ENCODE measurements around the gene CFAP54.

Gene CFAP54

DNA sequence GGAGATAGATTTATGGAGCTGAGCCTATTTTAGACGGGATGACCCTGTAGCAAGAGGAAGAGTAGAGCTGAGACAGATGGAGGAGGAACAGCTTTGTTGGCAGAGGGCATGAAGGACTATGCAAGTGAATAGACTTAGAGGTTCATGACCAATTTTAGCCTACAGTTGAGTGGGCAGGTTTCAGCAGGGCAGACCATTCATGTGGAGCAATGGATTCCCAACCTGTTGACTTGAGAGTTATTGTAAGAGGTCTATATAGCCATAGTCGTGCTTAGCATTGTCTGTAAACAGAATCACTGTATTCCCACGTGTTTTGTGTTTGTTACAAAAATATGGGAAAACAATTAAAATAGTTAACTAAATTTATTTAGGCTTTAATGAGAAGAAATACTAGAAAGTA is 116.8 kb downstream of the CFAP54 start:
- H3K27me3 ChIP-seq (ENCODE audit: insufficient read depth, low read depth), result no peaks in the 10 kb centered on the region
- no peaks in the 10 kb centered on the region for H4K20me1 ChIP-seq (ENCODE audit: insufficient read depth)
- H3K9ac ChIP-seq, result no peak overlapping the region
- H3K4me3 ChIP-seq (IDR thresholded peaks at IDR 0.05; ENCODE audit: insufficient read depth, low read depth, low read length), result no peak overlapping the region
- H3K79me2 ChIP-seq (ENCODE audit: insufficient read depth, low read depth), result no peaks in the 10 kb centered on the region
- no peaks in the 10 kb centered on the region for H3K4me1 ChIP-seq (ENCODE audit: low read depth, poor library complexity, severe bottlenecking)
- no peak for TF ChIP-seq CTCF (conservative IDR thresholded peaks at IDR 0.05; ENCODE audit: low read depth, low read length)
- no peak overlapping the region for H3K27ac ChIP-seq
- no peak overlapping the region for H2AFZ ChIP-seq (ENCODE audit: low read depth)
- no peak overlapping the region for H3K4me2 ChIP-seq
- H3K36me3 ChIP-seq (ENCODE audit: insufficient read depth), result no peaks in the 10 kb centered on the region

DNA sequence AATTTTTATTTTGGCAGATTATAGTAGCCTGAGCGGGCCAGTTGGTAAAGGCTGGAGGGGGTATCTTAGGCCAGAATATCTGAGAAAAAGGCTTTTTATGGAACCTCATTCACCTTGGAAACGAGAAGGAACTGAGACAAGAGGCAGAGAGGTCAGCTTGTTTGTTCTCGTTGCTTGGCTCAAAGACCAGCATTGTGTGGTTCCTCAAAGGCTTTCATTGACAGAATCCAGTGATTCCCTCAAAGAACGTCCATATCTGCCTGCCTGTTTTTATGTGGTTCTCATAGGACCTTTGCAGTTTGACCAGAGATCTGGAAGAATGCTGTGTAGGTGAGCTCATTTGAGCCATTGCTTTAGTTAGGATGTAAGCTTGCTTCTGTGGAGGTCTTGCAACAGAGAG is 117.3 kb downstream of the CFAP54 start:
- Histone ChIP-seq H4K20me1 (ENCODE audit: insufficient read depth) (no peaks in the 10 kb centered on the region), H2AFZ (ENCODE audit: low read depth) (no peak overlapping the region), H3K4me1 (ENCODE audit: low read depth, poor library complexity, severe bottlenecking) (no peaks in the 10 kb centered on the region), H3K4me3 (IDR thresholded peaks at IDR 0.05; ENCODE audit: insufficient read depth, low read depth, low read length) (no peak overlapping the region), H3K27ac (no peak overlapping the region), H3K27me3 (ENCODE audit: insufficient read depth, low read depth) (no peaks in the 10 kb centered on the region), H3K4me2 (no peak overlapping the region), H3K9ac (no peak overlapping the region), H3K36me3 (ENCODE audit: insufficient read depth) (no peaks in the 10 kb centered on the region), H3K79me2 (ENCODE audit: insufficient read depth, low read depth) (no peaks in the 10 kb centered on the region)
- TF ChIP-seq CTCF (conservative IDR thresholded peaks at IDR 0.05; ENCODE audit: low read depth, low read length), result no peak

DNA sequence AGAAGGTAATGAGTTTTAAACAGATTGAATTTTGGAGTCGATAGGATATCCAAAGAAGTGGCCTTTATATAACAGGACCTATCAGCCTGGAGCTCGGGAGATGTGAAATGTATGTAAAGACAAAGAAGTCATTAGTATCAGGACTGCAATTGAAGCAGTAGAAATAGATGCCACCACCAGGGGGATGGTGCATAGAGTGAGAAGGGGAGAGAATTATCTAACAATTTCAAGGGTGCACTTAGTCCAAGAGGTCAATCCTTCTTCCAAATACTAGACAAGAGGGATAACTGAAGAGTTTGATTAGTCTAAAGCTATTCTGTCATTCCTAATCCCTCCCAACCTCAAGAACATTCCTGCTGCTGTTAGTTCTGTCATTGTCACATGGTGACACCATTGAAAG is 127.8 kb downstream of the CFAP54 start:
- Histone ChIP-seq H3K4me1 (ENCODE audit: low read depth, poor library complexity, severe bottlenecking) (no peaks in the 10 kb centered on the region), H3K27ac (no peak overlapping the region), H3K9ac (no peak overlapping the region), H3K79me2 (ENCODE audit: insufficient read depth, low read depth) (no peaks in the 10 kb centered on the region), H3K27me3 (ENCODE audit: insufficient read depth, low read depth) (no peaks in the 10 kb centered on the region), H4K20me1 (ENCODE audit: insufficient read depth) (no peaks in the 10 kb centered on the region), H3K36me3 (ENCODE audit: insufficient read depth) (no peaks in the 10 kb centered on the region), H2AFZ (ENCODE audit: low read depth) (no peak overlapping the region), H3K4me3 (IDR thresholded peaks at IDR 0.05; ENCODE audit: insufficient read depth, low read depth, low read length) (no peak overlapping the region), H3K4me2 (no peak overlapping the region)
- TF ChIP-seq CTCF (conservative IDR thresholded peaks at IDR 0.05; ENCODE audit: low read depth, low read length), result 0 out of 2 replicates have a peak, but pooled peaks have one; percentile 30

GRCh38 chr12:96623155-96623554 is 133.8 kb downstream of the CFAP54 start:
- H3K36me3 ChIP-seq (ENCODE audit: insufficient read depth), result no peaks in the 10 kb centered on the region
- no peak for TF ChIP-seq CTCF (conservative IDR thresholded peaks at IDR 0.05; ENCODE audit: low read depth, low read length)
- no peak overlapping the region for H3K27ac ChIP-seq
- no peak overlapping the region for H3K9ac ChIP-seq
- no peak overlapping the region for H3K4me2 ChIP-seq
- H2AFZ ChIP-seq (ENCODE audit: low read depth), result no peak overlapping the region
- no peak overlapping the region for H3K4me3 ChIP-seq (IDR thresholded peaks at IDR 0.05; ENCODE audit: insufficient read depth, low read depth, low read length)
- no peaks in the 10 kb centered on the region for H3K27me3 ChIP-seq (ENCODE audit: insufficient read depth, low read depth)
- no peaks in the 10 kb centered on the region for H3K79me2 ChIP-seq (ENCODE audit: insufficient read depth, low read depth)
- H3K4me1 ChIP-seq (ENCODE audit: low read depth, poor library complexity, severe bottlenecking), result no peaks in the 10 kb centered on the region
- H4K20me1 ChIP-seq (ENCODE audit: insufficient read depth), result no peaks in the 10 kb centered on the region
